Measurements from ENCODE around the gene WFDC2.

GRCh38 chr20:45469336-45470261, at the start of gene WFDC2:
- TF ChIP-seq ZNF423 (tag by site-specific recombination; IDR thresholded peaks at IDR 0.05) (no peak), ZNF302 (tag by site-specific recombination; IDR thresholded peaks at IDR 0.05; ENCODE audit: low read depth) (no peak), ZNF18 (tag by site-specific recombination; IDR thresholded peaks at IDR 0.05) (no peak), CTCF (tag by site-specific recombination; IDR thresholded peaks at IDR 0.05) (peak; percentile 6; the same call in 1 of the 2 replicates), ZFP37 (tag by site-specific recombination; IDR thresholded peaks at IDR 0.05) (no peak), BCL11A (tag by site-specific recombination; IDR thresholded peaks at IDR 0.05; ENCODE audit: low read depth) (no peak)
